Kidney tubule cell (primary cell): ENCODE measurements around the gene DMRTC2.

Source experiments
- DNase-seq: peaks from one replicate; pipeline ENCODE4 v3.0.0-alpha.2; 2018; ENCODE audit warnings: low spot score

DMRTC2 gene

DNA sequence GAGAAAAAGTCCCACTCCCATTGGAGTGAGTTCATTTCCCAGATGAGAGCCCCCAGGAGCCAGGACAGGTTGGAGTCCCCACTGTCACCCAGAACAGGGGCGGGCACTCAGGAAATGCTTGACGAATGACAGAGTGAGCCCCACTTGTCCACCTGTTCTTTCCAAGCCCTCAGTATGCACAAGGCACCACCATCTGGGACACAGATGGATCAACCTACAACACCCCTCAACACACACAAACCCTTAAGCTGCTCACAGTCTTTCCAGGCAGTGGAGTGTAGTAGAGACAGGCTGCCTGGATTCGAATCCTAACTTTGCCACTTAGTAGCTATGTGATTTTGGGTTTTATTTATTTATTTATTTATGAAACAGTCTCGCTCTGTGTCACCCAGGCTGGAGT, 46.1 kb downstream of the DMRTC2 start:
- no peak for DNase-seq

- no peak for DNase-seq
These were observed 47.5 kb downstream of the DMRTC2 start for GRCh38 chr19:41892173-41892902.

DNA sequence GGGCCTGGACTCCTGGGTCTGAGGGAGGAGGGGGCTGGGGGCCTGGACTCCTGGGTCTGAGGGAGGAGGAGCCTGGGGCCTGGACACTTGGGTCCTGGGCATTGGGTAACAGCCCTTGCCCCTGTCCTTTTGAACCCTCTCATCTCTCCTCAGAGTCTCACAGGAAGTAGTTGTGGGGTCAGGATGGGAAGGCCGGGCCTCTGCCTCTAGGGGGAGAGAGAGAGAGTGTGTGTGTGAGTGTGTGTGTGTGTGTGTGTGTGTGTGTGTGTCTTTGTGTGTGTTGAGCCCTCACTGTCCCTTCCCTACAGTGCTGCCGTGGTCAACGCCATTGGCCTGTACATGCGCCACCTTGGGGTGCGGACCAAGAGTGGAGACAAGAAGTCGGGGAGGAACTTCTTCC, 49.1 kb downstream of the DMRTC2 start:
- no peak for DNase-seq

GRCh38 chr19:41894350-41894749, 49.5 kb downstream of the DMRTC2 start:
- DNase-seq, result no peak

DNA sequence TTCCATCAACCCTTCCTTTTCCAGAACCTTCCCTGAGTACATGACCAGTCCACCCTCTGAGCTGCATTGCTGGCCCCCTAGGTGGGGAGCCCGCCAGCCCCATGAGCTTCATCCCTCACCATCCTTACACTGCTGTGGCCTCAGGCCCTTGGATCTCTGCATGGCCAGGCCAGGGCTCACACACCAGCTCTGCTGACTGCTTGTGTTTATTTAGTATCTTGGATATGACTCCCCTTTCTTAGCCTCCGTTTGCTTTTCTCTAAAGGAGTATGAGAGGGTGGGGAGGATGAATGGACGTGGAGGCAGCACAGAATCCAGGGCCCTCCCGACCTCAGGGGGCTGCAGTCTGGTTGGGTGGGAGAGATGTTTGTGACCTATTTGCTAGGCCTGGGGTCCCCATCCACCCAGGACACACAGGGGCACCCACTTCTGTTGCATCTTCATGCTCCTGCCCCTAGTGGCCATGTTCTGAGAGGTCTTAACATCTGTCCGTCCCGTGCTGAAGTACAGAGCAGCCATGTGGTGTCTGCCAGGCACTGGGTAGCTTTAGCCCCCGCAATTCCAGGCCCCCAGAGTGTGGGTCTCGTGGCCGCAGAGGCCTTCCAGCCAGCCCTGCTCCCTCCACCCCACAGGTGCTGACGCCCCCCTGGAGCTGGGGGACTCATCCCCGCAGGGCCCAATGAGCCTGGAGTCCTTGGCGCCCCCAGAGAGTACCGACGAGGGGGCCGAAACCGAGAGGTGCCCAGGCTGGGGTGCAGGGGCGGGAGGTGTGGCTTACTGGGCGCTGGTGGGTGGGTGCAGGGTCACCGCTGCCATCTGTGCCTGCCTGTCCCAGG, 51.1 kb downstream of the DMRTC2 start:
- no peak for DNase-seq

DNA sequence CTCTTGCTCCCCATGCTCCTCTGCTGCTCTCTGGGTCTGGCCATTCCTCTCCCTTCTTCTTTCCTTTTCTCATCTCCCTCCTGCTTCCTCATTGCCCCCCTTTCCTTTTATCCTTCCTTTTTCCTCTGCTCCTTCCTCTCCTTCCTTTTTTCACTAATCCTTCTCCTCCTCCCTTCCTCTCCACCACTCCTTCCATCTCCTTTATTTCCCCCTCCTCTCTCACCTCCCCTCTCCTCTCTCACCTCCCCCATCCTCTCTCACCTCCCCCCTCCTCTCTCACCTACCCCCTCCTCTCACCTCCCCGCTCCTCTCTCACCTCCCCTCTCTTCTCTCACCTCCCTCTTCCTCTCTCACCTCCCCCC, 51.7 kb downstream of the DMRTC2 start:
- no peak for DNase-seq

- no peak for DNase-seq
These were observed 52.3 kb downstream of the DMRTC2 start for GRCh38 chr19:41897181-41897580.

- DNase-seq, result no peak
These were observed 53.0 kb downstream of the DMRTC2 start for GRCh38 chr19:41897820-41898219.

- DNase-seq, result no peak
These were observed 53.4 kb downstream of the DMRTC2 start for GRCh38 chr19:41898235-41898634.
